HG02973 (cell line): Measurements from ENCODE around the gene HSFX4.
"Not testable (repeated sequence)": the region's sequence is repeated elsewhere in the genome, so short reads cannot be mapped to it uniquely, and the experiment has no call there.

Experiments
- ATAC-seq: cut with Tn5 transposase; IDR thresholded peaks from one replicate; pipeline ENCODE4 v1.9.1; 2021; ENCODE audit warnings: moderate library complexity; ENCODE audit not compliant: unreplicated experiment

Gene HSFX4

DNA sequence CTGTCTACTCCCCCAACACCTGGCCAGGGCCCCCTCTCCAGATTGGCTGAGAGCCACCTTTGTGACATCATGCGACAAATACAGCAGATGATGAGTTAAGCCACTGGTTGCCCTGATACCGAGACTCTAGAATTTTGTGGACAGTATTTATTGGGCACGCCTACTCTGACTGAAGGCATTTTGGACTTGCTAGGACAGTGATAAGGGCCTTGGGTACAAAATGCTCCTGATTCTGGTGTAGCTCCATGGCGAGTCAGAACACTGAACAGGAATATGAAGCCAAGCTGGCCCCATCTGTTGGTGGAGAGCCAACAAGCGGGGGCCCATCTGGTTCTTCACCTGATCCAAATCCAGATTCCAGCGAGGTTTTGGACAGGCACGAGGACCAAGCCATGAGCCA, at the start of gene HSFX4:
HSFX4 (plus strand) TSS at position 174 of the 400 bp plus-strand sequence; CDS start at position 246, 72 bp downstream.
- ATAC-seq, result not testable (repeated sequence)

- ATAC-seq, result no peak
Measured at GRCh38 chrX:149881081-149881711, 48.2 kb upstream of the HSFX4 start, which contains the start of gene MAGEA8. Gene MAGEA8, plus strand, starts transcription at chrX:149881183. Its CDS starts 3,090 bp downstream, at chrX:149884273.

GRCh38 chrX:149890828-149891227, 38.5 kb upstream of the HSFX4 start:
- ATAC-seq, result not testable (repeated sequence)

DNA sequence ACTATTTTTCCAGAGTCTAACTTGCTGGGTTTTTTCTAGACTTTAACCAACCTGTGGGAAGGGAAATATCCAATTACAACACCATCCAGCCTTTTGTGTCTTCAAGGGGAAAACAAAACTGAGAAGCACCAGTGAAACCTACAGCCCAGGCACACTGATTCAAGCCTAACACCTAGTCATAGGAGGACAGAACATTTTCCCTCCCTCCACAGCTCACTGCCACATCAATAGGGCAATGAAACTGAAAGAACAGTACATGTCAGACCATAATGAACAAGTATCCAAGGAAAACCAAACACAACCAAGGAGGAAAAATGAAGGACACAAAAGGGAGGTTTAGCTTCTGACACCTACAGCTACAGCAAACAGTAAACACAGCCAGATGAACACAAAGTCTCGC, 30.8 kb upstream of the HSFX4 start:
- peak; percentile 66 for ATAC-seq

- peak; percentile 83 for ATAC-seq
Measured at GRCh38 chrX:149903889-149904748, 25.3 kb upstream of the HSFX4 start.

GRCh38 chrX:149908308-149908707, 21.1 kb upstream of the HSFX4 start:
- ATAC-seq, result peak; percentile 65

DNA sequence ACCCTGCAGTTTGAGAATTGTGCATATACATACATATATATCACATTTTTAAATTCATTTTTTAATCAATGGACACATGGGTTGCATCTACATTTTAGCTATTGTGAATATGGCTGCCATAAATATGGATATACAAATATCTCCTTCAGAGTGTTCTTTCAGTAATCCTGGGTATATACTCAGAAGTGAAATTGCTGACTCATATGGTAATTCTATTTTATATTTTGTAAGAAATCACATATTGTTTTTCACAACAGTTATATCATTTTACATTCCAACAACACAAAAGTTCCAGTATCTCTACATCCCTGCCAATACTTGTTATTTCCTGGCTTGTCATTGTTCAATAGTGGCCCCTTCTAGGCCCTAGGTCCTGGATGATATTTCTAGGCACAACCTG, 20.6 kb upstream of the HSFX4 start:
- no peak for ATAC-seq

GRCh38 chrX:149909324-149910177, 19.8 kb upstream of the HSFX4 start:
- ATAC-seq, result no peak

DNA sequence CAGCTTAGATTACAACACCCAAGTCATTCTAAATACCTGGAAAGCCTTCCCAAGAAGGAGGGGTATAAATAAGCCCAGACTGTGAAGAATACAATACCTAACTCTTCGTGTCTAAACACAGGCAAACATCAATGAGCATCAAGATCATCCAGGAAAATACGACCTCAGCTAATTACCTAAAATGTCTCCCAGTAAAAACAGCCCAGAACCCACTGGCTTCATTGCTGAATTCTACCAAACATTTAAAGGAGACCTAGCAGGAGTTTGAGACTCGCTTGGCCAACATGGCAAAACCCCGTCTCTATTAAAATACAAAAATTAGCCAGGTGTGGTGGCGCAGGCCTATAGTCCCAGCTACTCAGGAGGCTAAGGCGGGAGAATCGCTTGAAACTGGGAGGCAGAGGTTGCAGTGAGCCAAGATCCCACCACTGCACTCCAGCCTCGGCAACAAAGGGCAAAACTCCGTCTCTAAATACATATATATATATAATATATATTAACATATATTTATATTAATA, 19.1 kb upstream of the HSFX4 start:
- ATAC-seq, result no peak

DNA sequence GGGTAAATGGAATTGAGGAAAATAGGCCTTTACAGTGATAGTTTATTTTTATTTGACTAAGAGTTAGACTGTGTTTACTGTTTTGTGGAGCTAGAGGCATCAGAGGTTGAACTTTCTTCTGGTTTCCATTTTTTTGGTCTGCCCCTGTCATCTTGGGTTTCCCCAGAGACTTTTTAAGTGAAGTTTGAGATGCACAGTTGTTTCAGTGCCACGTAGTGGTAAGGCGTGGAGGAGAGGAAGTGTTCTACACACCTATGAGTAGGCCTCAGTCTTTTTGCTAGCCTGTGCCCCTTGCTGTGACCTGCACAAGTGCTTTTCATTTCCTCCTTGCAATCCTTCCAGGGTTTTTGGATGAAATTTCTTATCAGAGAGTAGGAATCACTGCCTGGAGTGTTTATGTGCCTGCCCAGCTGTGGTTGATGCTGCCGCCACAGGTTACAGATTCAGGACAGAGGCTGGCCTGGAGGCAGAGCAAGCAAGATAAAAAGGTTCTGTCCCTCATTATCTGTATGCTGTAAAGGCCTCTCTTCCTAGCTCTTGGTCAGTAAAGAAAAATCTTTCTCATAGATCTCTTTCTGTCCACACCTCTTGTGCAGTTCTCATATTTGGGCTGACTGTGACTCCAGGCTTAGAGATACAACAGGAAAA, 12.5 kb upstream of the HSFX4 start:
- ATAC-seq, result peak; percentile 96

- ATAC-seq, result not testable (repeated sequence)
Measured at GRCh38 chrX:149923836-149924235, 5.5 kb upstream of the HSFX4 start.

DNA sequence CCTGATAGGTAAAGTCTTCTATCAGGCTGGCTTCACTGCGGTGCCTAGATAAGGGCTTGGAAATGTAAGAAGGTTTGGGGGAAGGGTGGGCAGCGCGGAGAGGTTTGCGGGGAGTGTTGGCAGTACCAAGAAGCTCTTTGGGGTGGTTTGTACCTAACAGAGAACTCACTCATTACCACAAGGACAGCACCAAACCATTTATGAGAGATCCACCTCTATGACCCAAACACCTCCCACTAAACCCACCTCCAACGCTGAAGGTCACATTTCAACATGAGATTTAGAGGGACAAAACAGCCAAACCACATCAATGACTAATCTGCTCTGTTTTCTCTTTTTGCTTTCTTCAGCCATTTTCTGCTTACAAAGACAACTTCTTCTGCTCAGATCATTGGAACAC, 4.9 kb upstream of the HSFX4 start:
- not testable (repeated sequence) for ATAC-seq

GRCh38 chrX:149927245-149927963, 2.0 kb upstream of the HSFX4 start:
- ATAC-seq, result peak; percentile 49

DNA sequence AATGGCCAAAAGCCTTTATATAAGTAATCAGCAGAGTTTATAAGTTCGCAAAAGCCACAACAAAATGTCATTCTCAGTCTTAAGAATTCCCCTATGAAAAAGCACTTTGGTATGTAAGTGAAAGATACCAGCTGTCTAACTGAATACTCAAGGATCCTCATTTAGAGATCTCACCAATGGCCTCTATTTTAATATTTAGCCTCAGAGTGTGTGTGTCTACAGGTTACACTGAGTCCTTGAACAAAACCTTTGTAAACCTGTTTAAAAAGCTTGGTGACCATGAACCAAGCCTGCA, 1.5 kb upstream of the HSFX4 start:
- peak; percentile 33 for ATAC-seq

- not testable (repeated sequence) for ATAC-seq
Measured at GRCh38 chrX:149928635-149929034, 738 bp upstream of the HSFX4 start.

DNA sequence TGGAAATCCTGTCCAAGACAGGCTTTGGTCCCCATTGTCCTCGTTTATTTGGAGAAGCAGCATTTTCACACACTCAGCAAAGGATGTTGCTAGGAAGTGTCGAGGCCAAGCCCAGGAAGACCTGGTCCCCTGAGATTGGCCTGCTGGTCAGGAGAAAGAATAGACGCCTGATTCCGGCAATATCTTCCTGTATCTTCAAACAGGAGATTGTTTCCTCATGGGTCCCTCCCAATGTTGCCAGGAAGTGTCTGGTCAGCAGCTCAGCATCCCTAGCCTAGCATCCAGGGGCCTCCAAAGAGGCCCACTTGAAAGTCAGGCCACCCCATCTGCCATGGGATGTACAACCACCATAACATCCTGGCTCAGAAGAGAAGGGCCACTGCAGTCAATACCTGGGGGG, 2.0 kb downstream of the HSFX4 start:
- ATAC-seq, result not testable (repeated sequence)

DNA sequence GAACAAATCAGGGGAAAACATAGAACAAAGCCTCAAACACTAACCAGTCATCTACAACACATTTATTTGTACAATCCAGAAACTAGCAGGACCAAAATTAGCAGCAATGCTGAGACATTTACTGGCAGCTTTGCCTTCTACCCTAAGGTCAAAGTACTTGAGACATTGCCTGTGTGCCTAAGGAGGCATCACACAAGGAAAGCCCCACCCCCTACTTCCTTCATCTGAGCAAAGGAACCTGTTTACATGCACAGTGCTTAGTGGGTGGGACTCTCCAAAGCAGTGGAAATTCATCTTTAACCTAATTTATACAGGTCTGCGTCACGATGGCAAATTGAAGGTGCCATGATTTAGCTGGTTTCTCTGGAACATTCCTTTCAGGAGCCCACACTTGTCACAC, 2.8 kb downstream of the HSFX4 start:
- not testable (repeated sequence) for ATAC-seq

DNA sequence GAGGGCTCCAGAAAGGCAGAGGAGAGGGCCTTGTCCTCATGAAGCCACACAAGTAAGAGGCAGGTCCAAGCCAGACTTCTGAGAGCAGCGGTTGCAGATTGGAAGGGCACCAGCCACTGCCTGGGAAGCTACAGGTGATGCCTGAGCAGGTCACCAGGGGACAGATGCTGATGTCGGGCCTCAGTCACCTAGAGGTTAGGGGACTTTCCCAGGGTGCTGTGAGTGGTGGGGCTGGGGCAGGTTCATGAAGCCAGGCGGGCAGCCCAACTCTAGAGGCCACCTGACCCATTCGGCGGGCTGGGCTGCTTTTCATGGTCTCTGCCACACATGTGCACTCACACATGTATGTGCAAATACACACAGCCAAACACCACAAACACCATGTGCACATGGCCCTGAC, 3.6 kb downstream of the HSFX4 start:
- ATAC-seq, result not testable (repeated sequence)

DNA sequence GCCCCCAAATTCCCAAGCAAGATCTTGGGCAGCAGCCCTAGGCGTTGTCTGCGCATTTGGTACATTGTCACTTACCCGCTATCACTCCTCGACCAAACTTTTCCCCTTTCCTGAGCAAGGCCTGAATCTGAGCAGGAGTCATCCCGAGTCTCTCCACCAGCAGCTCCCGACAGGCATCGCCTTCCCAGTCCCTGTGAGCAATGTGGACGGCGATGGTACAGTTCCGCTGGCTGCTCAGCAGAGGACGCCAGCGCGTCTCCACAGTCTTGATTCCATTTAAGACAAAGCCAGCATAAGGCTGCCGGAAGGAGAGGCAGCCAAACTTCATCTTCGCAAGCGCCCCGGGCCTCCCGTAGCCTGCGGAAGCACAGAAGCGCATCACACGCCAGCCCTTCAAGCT, 4.2 kb downstream of the HSFX4 start:
- not testable (repeated sequence) for ATAC-seq

- ATAC-seq, result not testable (repeated sequence)
Measured at GRCh38 chrX:149937328-149937727, 8.0 kb downstream of the HSFX4 start.
